NCI-H226 (cell line): ENCODE data around the gene NUMBL.
"Not testable (repeated sequence)": the region's sequence is repeated elsewhere in the genome, so short reads cannot be mapped to it uniquely, and the experiment has no call there.

Experiments used
- DNase-seq: peaks from one replicate; pipeline ENCODE4 v3.0.0-alpha.2; 2015

The NUMBL gene

GRCh38 chr19:40661616-40662015 is 28.8 kb downstream of the NUMBL start:
- no peak for DNase-seq

- DNase-seq: no peak
These were observed 30.9 kb downstream of the NUMBL start for GRCh38 chr19:40659566-40659965.

- DNase-seq: no peak
These were observed 31.3 kb downstream of the NUMBL start for GRCh38 chr19:40659116-40659515.

GRCh38 chr19:40658031-40658430 is 32.4 kb downstream of the NUMBL start:
- DNase-seq: no peak

- DNase-seq: not testable (repeated sequence)
These were observed 34.8 kb downstream of the NUMBL start for GRCh38 chr19:40655684-40656083.

- DNase-seq: not testable (repeated sequence)
These were observed 38.1 kb downstream of the NUMBL start for GRCh38 chr19:40652303-40652702.

- DNase-seq: no peak
These were observed 39.6 kb downstream of the NUMBL start for GRCh38 chr19:40650749-40651305.

GRCh38 chr19:40649903-40650675 is 40.4 kb downstream of the NUMBL start:
- DNase-seq: not testable (repeated sequence)

GRCh38 chr19:40646743-40647254 is 43.7 kb downstream of the NUMBL start:
- no peak for DNase-seq

GRCh38 chr19:40642757-40643305 is 47.6 kb downstream of the NUMBL start:
- DNase-seq: no peak

GRCh38 chr19:40642051-40642706 is 48.3 kb downstream of the NUMBL start:
- no peak for DNase-seq

GRCh38 chr19:40641281-40641680 is 49.2 kb downstream of the NUMBL start:
- no peak for DNase-seq

GRCh38 chr19:40640744-40641143 is 49.7 kb downstream of the NUMBL start:
- DNase-seq: no peak

- no peak for DNase-seq
These were observed 50.8 kb downstream of the NUMBL start for GRCh38 chr19:40639638-40639982.

GRCh38 chr19:40638327-40638726 is 52.1 kb downstream of the NUMBL start:
- DNase-seq: no peak

- DNase-seq: no peak
These were observed 57.2 kb downstream of the NUMBL start for GRCh38 chr19:40633207-40633606.

GRCh38 chr19:40632311-40633036 is 58.0 kb downstream of the NUMBL start:
- no peak for DNase-seq

- DNase-seq: no peak
These were observed 59.8 kb downstream of the NUMBL start for GRCh38 chr19:40630571-40631160.

- DNase-seq: no peak
These were observed 61.1 kb downstream of the NUMBL start for GRCh38 chr19:40629346-40629745.

GRCh38 chr19:40627486-40628279 is 62.8 kb downstream of the NUMBL start:
- no peak for DNase-seq

- DNase-seq: no peak
These were observed 63.5 kb downstream of the NUMBL start for GRCh38 chr19:40626918-40627317.
